HuH-7.5 (cell line): ENCODE measurements around the gene CCDC12.
"Not testable (repeated sequence)": the region's sequence is repeated elsewhere in the genome, so short reads cannot be mapped to it uniquely, and the experiment has no call there.

Experiments
- DNase-seq: peaks from one replicate; pipeline ENCODE4 v3.0.0; 2011; ENCODE audit warnings: low spot score

Gene CCDC12

GRCh38 chr3:46922426-46922825 is 54.1 kb downstream of the CCDC12 start:
- DNase-seq = no peak

GRCh38 chr3:46921871-46922271 is 54.7 kb downstream of the CCDC12 start:
- no peak for DNase-seq

- DNase-seq = no peak
These were observed 55.5 kb downstream of the CCDC12 start for GRCh38 chr3:46921041-46921440.

GRCh38 chr3:46918634-46919033 is 57.9 kb downstream of the CCDC12 start:
- no peak for DNase-seq

GRCh38 chr3:46918202-46918601 is 58.3 kb downstream of the CCDC12 start:
- no peak for DNase-seq

GRCh38 chr3:46917257-46917656 is 59.3 kb downstream of the CCDC12 start:
- no peak for DNase-seq

GRCh38 chr3:46916799-46917198 is 59.7 kb downstream of the CCDC12 start:
- DNase-seq = no peak

GRCh38 chr3:46916278-46916677 is 60.3 kb downstream of the CCDC12 start:
- no peak for DNase-seq

- no peak for DNase-seq
These were observed 61.2 kb downstream of the CCDC12 start for GRCh38 chr3:46915297-46915822.

- no peak for DNase-seq
These were observed 61.7 kb downstream of the CCDC12 start for GRCh38 chr3:46914849-46915248.

GRCh38 chr3:46913644-46914043 is 62.9 kb downstream of the CCDC12 start:
- no peak for DNase-seq

GRCh38 chr3:46912986-46913385 is 63.6 kb downstream of the CCDC12 start:
- no peak for DNase-seq

- DNase-seq = not testable (repeated sequence)
These were observed 65.6 kb downstream of the CCDC12 start for GRCh38 chr3:46910914-46911313.

GRCh38 chr3:46910166-46910760 is 66.3 kb downstream of the CCDC12 start:
- DNase-seq = no peak

GRCh38 chr3:46909535-46910161 is 66.9 kb downstream of the CCDC12 start:
- DNase-seq = peak; percentile 95

GRCh38 chr3:46908986-46909534 is 67.5 kb downstream of the CCDC12 start:
- no peak for DNase-seq

GRCh38 chr3:46908294-46908985 is 68.1 kb downstream of the CCDC12 start:
- no peak for DNase-seq

GRCh38 chr3:46907960-46908293 is 68.6 kb downstream of the CCDC12 start:
- DNase-seq = no peak

GRCh38 chr3:46907271-46907670 is 69.3 kb downstream of the CCDC12 start:
- DNase-seq = no peak

- DNase-seq = no peak
These were observed 70.0 kb downstream of the CCDC12 start for GRCh38 chr3:46906471-46907058.

- DNase-seq = no peak
These were observed 70.7 kb downstream of the CCDC12 start for GRCh38 chr3:46905661-46906451.

- no peak for DNase-seq
These were observed 71.4 kb downstream of the CCDC12 start for GRCh38 chr3:46905213-46905560.
